ENCODE results near the gene FAM53B. TPM values are rescaled to one million over a fixed set of nuclear protein-coding genes. Genes with fewer than 3 reads are reported as not detected.

Gene FAM53B
- total RNA-seq, 1 donor from 2014 or later = 24.1 TPM

- intact Hi-C loops (cut with micrococcal nuclease) = no loop called here
Observed at GRCh38 chr10:124619802-124620490, 124.2 kb downstream of the FAM53B start.

GRCh38 chr10:124619195-124619594 lies 125.0 kb downstream of the FAM53B start:
- intact Hi-C loops (cut with micrococcal nuclease) = no loop called here

GRCh38 chr10:124618470-124619073 lies 125.6 kb downstream of the FAM53B start:
- intact Hi-C loops (cut with micrococcal nuclease) = no loop called here

- intact Hi-C loops (cut with micrococcal nuclease) = no loop called here
Observed at GRCh38 chr10:124616836-124617130, 127.4 kb downstream of the FAM53B start.

GRCh38 chr10:124616040-124616835 lies 127.9 kb downstream of the FAM53B start:
- intact Hi-C loops (cut with micrococcal nuclease) = no loop called here

GRCh38 chr10:124615259-124615658 lies 128.9 kb downstream of the FAM53B start:
- intact Hi-C loops (cut with micrococcal nuclease) = no loop called here

GRCh38 chr10:124614003-124614659 lies 130.0 kb downstream of the FAM53B start:
- intact Hi-C loops (cut with micrococcal nuclease) = loop anchor here (5.0 kb wide), 1 partner anchor 128 kb away; the partner anchor contains the start of gene FAM53B

GRCh38 chr10:124612611-124613498 lies 131.3 kb downstream of the FAM53B start:
- intact Hi-C loops (cut with micrococcal nuclease) = loop anchor here (5.0 kb wide), 1 partner anchor 129 kb away; the partner anchor contains the start of gene FAM53B

- intact Hi-C loops (cut with micrococcal nuclease) = loop anchor here (5.0 kb wide), 1 partner anchor 131 kb away; the partner anchor contains the start of gene FAM53B
Observed at GRCh38 chr10:124611738-124612137, 132.4 kb downstream of the FAM53B start.

GRCh38 chr10:124610851-124611250 lies 133.3 kb downstream of the FAM53B start:
- intact Hi-C loops (cut with micrococcal nuclease) = loop anchor here (5.0 kb wide), 1 partner anchor 131 kb away; the partner anchor contains the start of gene FAM53B

- intact Hi-C loops (cut with micrococcal nuclease) = loop anchor here (5.0 kb wide), 1 partner anchor 132 kb away; the partner anchor contains the start of gene FAM53B
Observed at GRCh38 chr10:124610186-124610585, 134.0 kb downstream of the FAM53B start.

- intact Hi-C loops (cut with micrococcal nuclease) = loop anchor here (5.0 kb wide), 1 partner anchor 133 kb away; the partner anchor contains the start of gene FAM53B
Observed at GRCh38 chr10:124609698-124610097, 134.5 kb downstream of the FAM53B start.

- intact Hi-C loops (cut with micrococcal nuclease) = no loop called here
Observed at GRCh38 chr10:124608093-124608721, 136.0 kb downstream of the FAM53B start.

- intact Hi-C loops (cut with micrococcal nuclease) = no loop called here
Observed at GRCh38 chr10:124607693-124608092, 136.5 kb downstream of the FAM53B start.

GRCh38 chr10:124606822-124607221 lies 137.4 kb downstream of the FAM53B start:
- intact Hi-C loops (cut with micrococcal nuclease) = no loop called here

- intact Hi-C loops (cut with micrococcal nuclease) = no loop called here
Observed at GRCh38 chr10:124605856-124606812, 138.0 kb downstream of the FAM53B start.

GRCh38 chr10:124605481-124605855 lies 138.7 kb downstream of the FAM53B start:
- intact Hi-C loops (cut with micrococcal nuclease) = no loop called here

- intact Hi-C loops (cut with micrococcal nuclease) = no loop called here
Observed at GRCh38 chr10:124605001-124605370, 139.2 kb downstream of the FAM53B start.

Data from T-helper 2 cell treated with Interferon-gamma antibody and Interleukin-4, amounts not matched to agents 100 ng/mL and 5 ng/mL, for 36 hours (primary cell).